Astrocyte (in vitro differentiated cells and primary cell): ENCODE results near the gene SV2C.

Experiments
- CTCF ChIP-seq: IDR thresholded peaks from 2 replicates; pipeline ENCODE4 v1.5.1; 2011; ENCODE audit warnings: low read depth, mild to moderate bottlenecking, inconsistent platforms, low read length, moderate library complexity; ENCODE audit not compliant: insufficient read depth
- EZH2 ChIP-seq: IDR thresholded peaks from 2 replicates; pipeline ENCODE4 v1.6.1; 2012; ENCODE audit warnings: mild to moderate bottlenecking, low read length, inconsistent platforms; ENCODE audit not compliant: insufficient read depth

- TF ChIP-seq CTCF (no peak), EZH2 (no peak)
These were observed 190.2 kb downstream of the SV2C start for GRCh38 chr5:76273206-76273885.
